Loucy (cell line): Measurements from ENCODE around the gene ICOSLG.

Experiments used
- H2AFZ ChIP-seq: fragments of 200-600 bp; sonication (generic); 2 replicates; pipeline ENCODE4 v1.6.0; 2016; ENCODE audit warnings: antibody characterized with exemption, mild to moderate bottlenecking, low read length, moderate library complexity
- H3F3A ChIP-seq: fragments of 200-600 bp; 2 replicates; pipeline ENCODE4 v1.6.0; 2016; ENCODE audit warnings: antibody characterized with exemption, low read depth, mild to moderate bottlenecking
- H3K27me3 ChIP-seq: fragments of 200-600 bp; sonication (generic); 2 replicates; pipeline ENCODE4 v1.6.1; 2014; ENCODE audit warnings: low read length, mild to moderate bottlenecking; ENCODE audit not compliant: insufficient read depth, poor library complexity, severe bottlenecking
- H3K36me3 ChIP-seq: fragments of 200-600 bp; sonication (generic); 2 replicates; pipeline ENCODE4 v1.6.1; 2016; ENCODE audit warnings: low read length; ENCODE audit not compliant: insufficient read depth
- H3K4me1 ChIP-seq: fragments of 200-600 bp; sonication (generic); 2 replicates; pipeline ENCODE4 v1.5.1; 2014; ENCODE audit warnings: low read length, mild to moderate bottlenecking; ENCODE audit not compliant: insufficient read depth, poor library complexity, severe bottlenecking
- H3K4me2 ChIP-seq: fragments of 200-600 bp; sonication (generic); 2 replicates; pipeline ENCODE4 v1.6.0; 2014; ENCODE audit warnings: antibody characterized with exemption, low read length, low read depth, mild to moderate bottlenecking; ENCODE audit not compliant: poor library complexity, severe bottlenecking
- H3K4me3 ChIP-seq: fragments of 200-600 bp; sonication (generic); 2 replicates; pipeline ENCODE4 v1.5.1; 2014; ENCODE audit warnings: low read length, mild to moderate bottlenecking, mixed read lengths; ENCODE audit not compliant: poor library complexity, severe bottlenecking
- H3K79me2 ChIP-seq: fragments of 200-600 bp; sonication (generic); 2 replicates; pipeline ENCODE4 v1.6.1; 2014; ENCODE audit warnings: low read length; ENCODE audit not compliant: insufficient read depth
- H3K9ac ChIP-seq: fragments of 200-600 bp; sonication (generic); 2 replicates; pipeline ENCODE4 v1.6.0; 2014; ENCODE audit warnings: mild to moderate bottlenecking, low read depth, low read length, moderate library complexity; ENCODE audit not compliant: poor library complexity, severe bottlenecking
- H3K9me2 ChIP-seq: fragments of 200-600 bp; sonication (generic); replicated peaks from 2 replicates; pipeline ENCODE4 v1.6.1; 2016; ENCODE audit warnings: low read depth, low read length, mixed read lengths
- H3K9me3 ChIP-seq: fragments of 200-600 bp; sonication (generic); 2 replicates; pipeline ENCODE4 v1.6.1; 2014; ENCODE audit warnings: mild to moderate bottlenecking, antibody characterized with exemption, low read length, low read depth; ENCODE audit not compliant: insufficient read depth
- H4K20me1 ChIP-seq: fragments of 200-600 bp; sonication (generic); 2 replicates; pipeline ENCODE4 v1.6.0; 2014; ENCODE audit warnings: antibody characterized with exemption, low read length, mild to moderate bottlenecking; ENCODE audit not compliant: insufficient read depth, poor library complexity, severe bottlenecking
- CTCF ChIP-seq: fragments of 200-600 bp; sonication (generic); conservative IDR thresholded peaks from 2 replicates; pipeline ENCODE4 v1.5.1; 2014; ENCODE audit warnings: mild to moderate bottlenecking, antibody characterized with exemption, low read length
- EZH2phosphoT487 ChIP-seq: fragments of 200-600 bp; IDR thresholded peaks from 2 replicates; pipeline ENCODE4 v1.6.1; 2018; ENCODE audit warnings: antibody characterized with exemption, mild to moderate bottlenecking, moderate library complexity, borderline replicate concordance

The ICOSLG gene

GRCh38 chr21:44267655-44268142 lies 27.0 kb upstream of the ICOSLG start:
- no peaks in the 10 kb centered on the region for H3K9me2 ChIP-seq
- no peaks in the 10 kb centered on the region for H3K36me3 ChIP-seq
- H3K9me3 ChIP-seq: no peaks in the 10 kb centered on the region
- no peaks in the 10 kb centered on the region for H3K27me3 ChIP-seq
- H2AFZ ChIP-seq: no peak overlapping the region
- H3K4me2 ChIP-seq: no peak overlapping the region
- H3K4me1 ChIP-seq: no peaks in the 10 kb centered on the region
- H3K9ac ChIP-seq: no peak overlapping the region
- TF ChIP-seq CTCF (peak; percentile 38; the same call in 1 of the 2 replicates), EZH2phosphoT487 (no peak)
- no peak overlapping the region for H3K4me3 ChIP-seq
- H3F3A ChIP-seq: no peaks in the 10 kb centered on the region
- H3K79me2 ChIP-seq: no peaks in the 10 kb centered on the region
- H4K20me1 ChIP-seq: no peaks in the 10 kb centered on the region

- TF ChIP-seq EZH2phosphoT487: no peak
- no peak overlapping the region for H3K9ac ChIP-seq
Observed at GRCh38 chr21:44265734-44266270, 25.1 kb upstream of the ICOSLG start.

GRCh38 chr21:44263768-44264167 lies 23.0 kb upstream of the ICOSLG start:
- no peak overlapping the region for H2AFZ ChIP-seq
- no peaks in the 10 kb centered on the region for H3K4me1 ChIP-seq
- no peaks in the 10 kb centered on the region for H3K9me3 ChIP-seq
- H3K4me3 ChIP-seq: no peak overlapping the region
- no peak overlapping the region for H3K4me2 ChIP-seq
- H3K27me3 ChIP-seq: no peaks in the 10 kb centered on the region
- TF ChIP-seq EZH2phosphoT487: no peak
- no peak for TF ChIP-seq CTCF
- H3K9ac ChIP-seq: no peak overlapping the region
- H4K20me1 ChIP-seq: no peaks in the 10 kb centered on the region
- H3F3A ChIP-seq: no peaks in the 10 kb centered on the region
- H3K36me3 ChIP-seq: no peaks in the 10 kb centered on the region
- no peaks in the 10 kb centered on the region for H3K79me2 ChIP-seq
- no peaks in the 10 kb centered on the region for H3K9me2 ChIP-seq

More at GRCh38 chr21:44265734-44266270, 25.1 kb upstream of the ICOSLG start:
- no peak overlapping the region for H3K4me3 ChIP-seq
- H3K79me2 ChIP-seq: no peaks in the 10 kb centered on the region
- no peaks in the 10 kb centered on the region for H3K36me3 ChIP-seq
- no peaks in the 10 kb centered on the region for H3K27me3 ChIP-seq
- H3K9me3 ChIP-seq: no peaks in the 10 kb centered on the region
- no peaks in the 10 kb centered on the region for H4K20me1 ChIP-seq
- no peaks in the 10 kb centered on the region for H3F3A ChIP-seq
- no peak overlapping the region for H2AFZ ChIP-seq
- H3K4me2 ChIP-seq: no peak overlapping the region
- H3K4me1 ChIP-seq: no peaks in the 10 kb centered on the region
- H3K9me2 ChIP-seq: no peaks in the 10 kb centered on the region

GRCh38 chr21:44263221-44263760 lies 22.5 kb upstream of the ICOSLG start:
- Histone ChIP-seq H3K27me3 (no peaks in the 10 kb centered on the region), H3K9me2 (no peaks in the 10 kb centered on the region), H3K9ac (no peak overlapping the region), H3K4me3 (no peak overlapping the region), H2AFZ (no peak overlapping the region), H4K20me1 (no peaks in the 10 kb centered on the region), H3K4me1 (no peaks in the 10 kb centered on the region), H3K4me2 (no peak overlapping the region), H3K79me2 (no peaks in the 10 kb centered on the region), H3K36me3 (no peaks in the 10 kb centered on the region), H3F3A (no peaks in the 10 kb centered on the region), H3K9me3 (no peaks in the 10 kb centered on the region)
- TF ChIP-seq CTCF (no peak), EZH2phosphoT487 (no peak)
